HL-60 (cell line): Measurements from ENCODE around the gene LSS.

Experiments used
- DNase-seq, 2 experiments: peaks; one replicate each; pipeline ENCODE4 v3.0.0-alpha.2; 2010 to 2020; ENCODE audit warnings: low read depth in 1 of 2, low spot score in 1 of 2
- H3K27ac ChIP-seq: fragments of 250-450 bp; sonication (Bioruptor Pico); replicated peaks from 2 replicates; pipeline ENCODE4 v1.5.1; 2020; ENCODE audit warnings: mild to moderate bottlenecking, moderate library complexity
- H3K27me3 ChIP-seq: fragments of 250-450 bp; sonication (Bioruptor Pico); 2 replicates; pipeline ENCODE4 v1.5.1; 2021; ENCODE audit warnings: mild to moderate bottlenecking, moderate library complexity; ENCODE audit not compliant: insufficient read depth, poor library complexity, severe bottlenecking
- H3K4me3 ChIP-seq: replicated peaks from 2 replicates; pipeline ENCODE4 v1.5.1; 2011; ENCODE audit warnings: mild to moderate bottlenecking, control low read depth, low read length; ENCODE audit not compliant: insufficient read depth
- CTCF ChIP-seq: IDR thresholded peaks from one replicate; pipeline ENCODE4 v1.5.1; 2011; ENCODE audit warnings: low read length, control low read depth, inconsistent platforms; ENCODE audit not compliant: insufficient read depth
- GABPA ChIP-seq: IDR thresholded peaks from 2 replicates; pipeline ENCODE4 v1.6.1; 2012; ENCODE audit warnings: low read depth
- POLR2AphosphoS5 ChIP-seq: IDR thresholded peaks from 2 replicates; pipeline ENCODE4 v1.6.1; 2012; ENCODE audit warnings: low read depth
- REST ChIP-seq: IDR thresholded peaks from 2 replicates; pipeline ENCODE4 v1.6.1; 2012; ENCODE audit warnings: low read depth; ENCODE audit not compliant: insufficient replicate concordance
- SPI1 ChIP-seq: IDR thresholded peaks from 2 replicates; pipeline ENCODE4 v1.6.1; 2012; ENCODE audit warnings: low read depth, mild to moderate bottlenecking, borderline replicate concordance

LSS gene

GRCh38 chr21:46215436-46216131 lies 13.0 kb downstream of the LSS start:
- no peaks in the 10 kb centered on the region for H3K27me3 ChIP-seq
- no peak for DNase-seq
- no peak overlapping the region for H3K27ac ChIP-seq
- no peak overlapping the region for H3K4me3 ChIP-seq
- no peak for TF ChIP-seq REST
- TF ChIP-seq GABPA: no peak
- no peak for TF ChIP-seq POLR2AphosphoS5
- no peak for TF ChIP-seq CTCF
- TF ChIP-seq SPI1: no peak

- TF ChIP-seq GABPA (no peak), REST (no peak), CTCF (no peak), POLR2AphosphoS5 (no peak), SPI1 (no peak)
- no peak overlapping the region for H3K4me3 ChIP-seq
- H3K27ac ChIP-seq: no peak overlapping the region
- no peak for DNase-seq
- no peaks in the 10 kb centered on the region for H3K27me3 ChIP-seq
These were observed 13.9 kb downstream of the LSS start for GRCh38 chr21:46214478-46215340.

- TF ChIP-seq GABPA (no peak), POLR2AphosphoS5 (no peak), SPI1 (no peak), REST (no peak), CTCF (no peak)
- no peak for DNase-seq
- Histone ChIP-seq H3K27me3 (no peaks in the 10 kb centered on the region), H3K4me3 (no peak overlapping the region), H3K27ac (no peak overlapping the region)
These were observed 14.8 kb downstream of the LSS start for GRCh38 chr21:46213620-46214286.
